K562 (cell line): ENCODE measurements around the gene TSKS. TPM values are rescaled to one million over a fixed set of nuclear protein-coding genes. Genes with fewer than 3 reads are reported as not detected.

ENCODE experiments used
- ATAC-seq: fragments of 200-7000 bp; cut with Tn5 transposase; 3 replicates; pipeline ENCODE4 v1.9.1; 2020; ENCODE audit warnings: moderate library complexity
- BruUV-seq: library from RNA; stranded (reverse); fragments of 400-500 nt; replicated peaks from 2 replicates; lab custom pipeline; 2021; lab: Mats Ljungman, UMichigan
- CTCF ChIA-PET: fragments of 300-600 bp; formaldehyde crosslinking; extraction: SDS; loops from one replicate; lab custom pipeline; 2021; ENCODE audit warnings: low intra/inter-chr PET ratio; lab: Yijun Ruan, JAX
- POLR2A ChIA-PET: fragments of 300-600, 350-650 bp; sonication (Branson Sonifier 250); formaldehyde crosslinking; extraction: SDS; loops from one replicate; lab custom pipeline; 2021; ENCODE audit warnings: antibody characterized with exemption, inconsistent platforms; lab: Yijun Ruan, JAX
- DNase-seq, 4 experiments: peaks; one replicate each; pipeline versions ENCODE4 v3.0.0 to v3.0.0-alpha.2; 2011 to 2018; ENCODE audit warnings: low spot score in 3 of 4, mixed read lengths in 3 of 4; ENCODE audit errors: extremely low read depth in 1 of 4
- FAIRE-seq: peaks from 2 replicates; lab custom pipeline; 2011; peaks lifted over from hg19 to GRCh38; lab: Jason Lieb, UNC
- H2AFZ ChIP-seq: 2 replicates; pipeline ENCODE4 v1.6.0; 2011; ENCODE audit warnings: low read depth, low read length, control low read depth, inconsistent platforms
- H3K27ac ChIP-seq: fragments of 200-600 bp; 3 replicates; pipeline ENCODE4 v1.8.0; 2011; ENCODE audit warnings: low read depth, mild to moderate bottlenecking, control low read depth, inconsistent platforms, low read length, moderate library complexity, mixed read lengths; ENCODE audit errors: extremely low read depth
- H3K27me3 ChIP-seq, 2 experiments: fragments of 300-600 bp in 1 of 2; 2 replicates in 1 of 2; 3 replicates in 1 of 2; pipeline versions ENCODE4 v1.6.0 to v1.8.0; 2011; ENCODE audit warnings: inconsistent platforms in 2 of 2, low read length in 2 of 2, mild to moderate bottlenecking in 1 of 2, mixed read lengths in 1 of 2, moderate library complexity in 1 of 2; ENCODE audit not compliant: control insufficient read depth in 2 of 2, insufficient read depth in 2 of 2
- H3K36me3 ChIP-seq: fragments of 300-600 bp; 3 replicates; pipeline ENCODE4 v1.8.0; 2011; ENCODE audit warnings: mild to moderate bottlenecking, low read length, inconsistent platforms; ENCODE audit not compliant: control insufficient read depth, insufficient read depth
- H3K4me1 ChIP-seq, 2 experiments: fragments of 200-600 bp in 1 of 2; replicated peaks in 1 of 2; 2 replicates in 1 of 2; 3 replicates in 1 of 2; pipeline versions ENCODE4 v1.5.1 to v1.8.0; 2011; ENCODE audit warnings: inconsistent platforms in 2 of 2, low read length in 2 of 2, mild to moderate bottlenecking in 1 of 2, mixed read lengths in 1 of 2, moderate library complexity in 1 of 2; ENCODE audit not compliant: control insufficient read depth in 2 of 2, insufficient read depth in 2 of 2
- H3K4me2 ChIP-seq: 2 replicates; pipeline ENCODE4 v1.6.1; 2011; ENCODE audit warnings: low read length, control low read depth, inconsistent platforms, mixed read lengths; ENCODE audit not compliant: insufficient read depth
- H3K4me3 ChIP-seq: fragments of 200-600 bp; sonication (generic), shearing (Covaris generic); 2 replicates; pipeline ENCODE4 v1.5.1; 2016; ENCODE audit warnings: control low read depth, inconsistent platforms
- H3K79me2 ChIP-seq: fragments of 200-600 bp; 3 replicates; pipeline ENCODE4 v1.8.0; 2011; ENCODE audit warnings: low read length, inconsistent platforms; ENCODE audit not compliant: control insufficient read depth, insufficient read depth
- H3K9ac ChIP-seq, 2 experiments: 2 replicates each; pipeline versions ENCODE4 v1.6.0 to v1.6.1; 2011; ENCODE audit warnings: low read depth in 2 of 2, low read length in 2 of 2, control low read depth in 1 of 2, inconsistent platforms in 1 of 2, mild to moderate bottlenecking in 1 of 2, mixed read lengths in 1 of 2; ENCODE audit not compliant: insufficient read depth in 1 of 2
- H3K9me1 ChIP-seq: one replicate; pipeline ENCODE4 v1.6.0; 2011; ENCODE audit warnings: inconsistent platforms, mild to moderate bottlenecking, low read length, moderate library complexity; ENCODE audit not compliant: control insufficient read depth, insufficient read depth
- H3K9me3 ChIP-seq: replicated peaks from 2 replicates; pipeline ENCODE4 v1.5.1; 2011; ENCODE audit warnings: low read depth, low read length, inconsistent platforms; ENCODE audit not compliant: control insufficient read depth, insufficient read depth
- H4K20me1 ChIP-seq: replicated peaks from 2 replicates; pipeline ENCODE4 v1.6.1; 2011; ENCODE audit warnings: low read length, inconsistent platforms, mixed read lengths; ENCODE audit not compliant: control insufficient read depth, insufficient read depth
- ARNT ChIP-seq, 2 experiments: fragments of 450-650 bp; IDR thresholded peaks; 2 replicates each; pipeline ENCODE4 v1.6.1; 2016; ENCODE audit warnings: mild to moderate bottlenecking in 1 of 2
- KDM2B ChIP-seq: fragments of 250-450 bp; sonication (Bioruptor Pico); IDR thresholded peaks from 2 replicates; pipeline ENCODE4 v1.8.0; 2021; ENCODE audit warnings: mild to moderate bottlenecking, moderate library complexity
- SOX6 ChIP-seq: fragments of 450-650 bp; IDR thresholded peaks from 2 replicates; pipeline ENCODE4 v1.6.1; 2014; ENCODE audit warnings: mild to moderate bottlenecking
- WGBS: fragments of 100-300 bp; shearing (Covaris generic); methylation state at CpG from one replicate; pipeline ENCODE4 v1.1.6; 2016; ENCODE audit warnings: low coverage, mixed read lengths; ENCODE audit not compliant: insufficient coverage; ENCODE audit errors: missing lambda C conversion rate; 5-methylcytosine and 5-hydroxymethylcytosine counted together
- in situ Hi-C: fragments of 300-500 bp; cut with MboI; formaldehyde crosslinking; loops from 4 replicates; pipeline ENCODE4 v1.15.0; 2018; ENCODE audit warnings: inconsistent platforms, mixed read lengths
- intact Hi-C: fragments of 100-400 bp; cut with micrococcal nuclease; formaldehyde crosslinking; loops from 2 replicates; pipeline ENCODE4 v1.14.2; 2022
- polyA plus RNA-seq, 8 experiments: library from polyadenylated mRNA; depleted of rRNA in 4 of 8; stranded (reverse) in 5 of 8; unstranded in 3 of 8; fragments of >200 nt; fragmentation: Nextera tagmentation in 2 of 8; fragmentation: Illumina TruSeq in 1 of 8; extraction: Ambion mirVana in 2 of 8; extraction: Trizol in 1 of 8; gene quantifications; 2 replicates each; pipeline versions ENCODE4 v1.2.1 to v1.2.3, GENCODE V29; 2011 to 2014; ENCODE audit warnings: inconsistent platforms in 1 of 8, missing spikeins in 1 of 8
- total RNA-seq, 7 experiments: library from RNA; depleted of rRNA in 6 of 7; stranded (reverse); fragments of >200 nt in 6 of 7; fragmentation: Illumina TruSeq in 2 of 7; extraction: Trizol in 2 of 7; gene quantifications; 2 replicates each; pipeline versions ENCODE4 v1.2.1 to v1.2.3, GENCODE V29; 2011 to 2021; ENCODE audit warnings: low replicate concordance in 1 of 7
- TF ChIP-seq, protein P1 (sequence below), 2 experiments: fragments of 150-350 bp in 1 of 2; IDR thresholded peaks; 2 replicates each; pipeline ENCODE4 v1.6.1; 2012 to 2016; ENCODE audit warnings: low read depth in 2 of 2, low read length in 2 of 2, mild to moderate bottlenecking in 1 of 2, moderate library complexity in 1 of 2
- TF ChIP-seq, protein P2 (sequence below): fragments of 450-650 bp; conservative IDR thresholded peaks from 2 replicates; pipeline ENCODE4 v1.6.1; 2016; ENCODE audit warnings: missing genetic modification characterization, low read depth, mild to moderate bottlenecking, missing compliant biosample characterization, moderate library complexity
- TF ChIP-seq, protein P3 (sequence below): fragments of 450-650 bp; IDR thresholded peaks from 2 replicates; pipeline ENCODE4 v1.6.1; 2018; ENCODE audit not compliant: partially characterized antibody

TSKS gene
- total and polyA plus RNA-seq, 9 of the 15 experiments (the other 6 are each of a cell fraction or from before 2014, with no cell fraction given): 0.14 to 4.5 (median 0.80) TPM

DNA sequence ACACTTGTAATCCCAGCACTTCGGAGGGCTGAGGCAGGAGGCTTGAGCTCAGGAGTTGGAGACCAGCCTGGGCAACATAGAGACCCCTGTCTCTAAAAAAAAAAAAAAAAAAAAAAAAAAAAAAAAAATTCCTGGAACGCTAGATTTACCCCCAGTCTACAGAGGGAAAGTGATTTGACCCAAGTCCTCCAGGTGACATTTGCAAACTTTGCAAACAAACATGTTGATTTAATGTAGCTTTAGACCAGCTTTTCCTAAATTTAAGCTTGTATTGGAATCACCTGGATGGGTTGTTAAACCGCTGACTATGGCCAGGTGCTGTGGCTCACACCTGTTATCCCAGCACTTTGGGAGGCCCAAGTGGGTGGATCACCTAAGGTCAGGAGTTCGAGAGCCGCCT, 63.7 kb downstream of the TSKS start:
- in situ Hi-C loops: no loop called here
- no peak for FAIRE-seq
- Histone ChIP-seq H3K79me2 (no peaks in the 10 kb centered on the region), H3K4me3 (no peak overlapping the region), H3K4me1 (peaks cover 10 to 13% of the 10 kb centered on the region in 2 experiments; a peak in 4 of 5 replicates), H4K20me1 (no peaks in the 10 kb centered on the region), H3K36me3 (no peaks in the 10 kb centered on the region), H2AFZ (no peak overlapping the region), H3K4me2 (no peak overlapping the region), H3K9me1 (no peaks in the 10 kb centered on the region), H3K9me3 (no peaks in the 10 kb centered on the region), H3K27me3 (no peaks in the 10 kb centered on the region), H3K27ac (no peak overlapping the region), H3K9ac (no peak overlapping the region)
- TF ChIP-seq, protein P1, sequence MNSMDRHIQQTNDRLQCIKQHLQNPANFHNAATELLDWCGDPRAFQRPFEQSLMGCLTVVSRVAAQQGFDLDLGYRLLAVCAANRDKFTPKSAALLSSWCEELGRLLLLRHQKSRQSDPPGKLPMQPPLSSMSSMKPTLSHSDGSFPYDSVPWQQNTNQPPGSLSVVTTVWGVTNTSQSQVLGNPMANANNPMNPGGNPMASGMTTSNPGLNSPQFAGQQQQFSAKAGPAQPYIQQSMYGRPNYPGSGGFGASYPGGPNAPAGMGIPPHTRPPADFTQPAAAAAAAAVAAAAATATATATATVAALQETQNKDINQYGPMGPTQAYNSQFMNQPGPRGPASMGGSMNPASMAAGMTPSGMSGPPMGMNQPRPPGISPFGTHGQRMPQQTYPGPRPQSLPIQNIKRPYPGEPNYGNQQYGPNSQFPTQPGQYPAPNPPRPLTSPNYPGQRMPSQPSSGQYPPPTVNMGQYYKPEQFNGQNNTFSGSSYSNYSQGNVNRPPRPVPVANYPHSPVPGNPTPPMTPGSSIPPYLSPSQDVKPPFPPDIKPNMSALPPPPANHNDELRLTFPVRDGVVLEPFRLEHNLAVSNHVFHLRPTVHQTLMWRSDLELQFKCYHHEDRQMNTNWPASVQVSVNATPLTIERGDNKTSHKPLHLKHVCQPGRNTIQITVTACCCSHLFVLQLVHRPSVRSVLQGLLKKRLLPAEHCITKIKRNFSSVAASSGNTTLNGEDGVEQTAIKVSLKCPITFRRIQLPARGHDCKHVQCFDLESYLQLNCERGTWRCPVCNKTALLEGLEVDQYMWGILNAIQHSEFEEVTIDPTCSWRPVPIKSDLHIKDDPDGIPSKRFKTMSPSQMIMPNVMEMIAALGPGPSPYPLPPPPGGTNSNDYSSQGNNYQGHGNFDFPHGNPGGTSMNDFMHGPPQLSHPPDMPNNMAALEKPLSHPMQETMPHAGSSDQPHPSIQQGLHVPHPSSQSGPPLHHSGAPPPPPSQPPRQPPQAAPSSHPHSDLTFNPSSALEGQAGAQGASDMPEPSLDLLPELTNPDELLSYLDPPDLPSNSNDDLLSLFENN (IDR thresholded peaks at IDR 0.05; ENCODE audit: low read depth in 2 of 2, low read length in 2 of 2): no peak
- TF ChIP-seq, protein P2, sequence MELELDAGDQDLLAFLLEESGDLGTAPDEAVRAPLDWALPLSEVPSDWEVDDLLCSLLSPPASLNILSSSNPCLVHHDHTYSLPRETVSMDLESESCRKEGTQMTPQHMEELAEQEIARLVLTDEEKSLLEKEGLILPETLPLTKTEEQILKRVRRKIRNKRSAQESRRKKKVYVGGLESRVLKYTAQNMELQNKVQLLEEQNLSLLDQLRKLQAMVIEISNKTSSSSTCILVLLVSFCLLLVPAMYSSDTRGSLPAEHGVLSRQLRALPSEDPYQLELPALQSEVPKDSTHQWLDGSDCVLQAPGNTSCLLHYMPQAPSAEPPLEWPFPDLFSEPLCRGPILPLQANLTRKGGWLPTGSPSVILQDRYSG (tag): no peak
- TF ChIP-seq ARNT (IDR thresholded peaks at IDR 0.05) (no peak), SOX6 (no peak), KDM2B (CRISPR knock-in tag) (no peak)
- TF ChIP-seq, protein P3, sequence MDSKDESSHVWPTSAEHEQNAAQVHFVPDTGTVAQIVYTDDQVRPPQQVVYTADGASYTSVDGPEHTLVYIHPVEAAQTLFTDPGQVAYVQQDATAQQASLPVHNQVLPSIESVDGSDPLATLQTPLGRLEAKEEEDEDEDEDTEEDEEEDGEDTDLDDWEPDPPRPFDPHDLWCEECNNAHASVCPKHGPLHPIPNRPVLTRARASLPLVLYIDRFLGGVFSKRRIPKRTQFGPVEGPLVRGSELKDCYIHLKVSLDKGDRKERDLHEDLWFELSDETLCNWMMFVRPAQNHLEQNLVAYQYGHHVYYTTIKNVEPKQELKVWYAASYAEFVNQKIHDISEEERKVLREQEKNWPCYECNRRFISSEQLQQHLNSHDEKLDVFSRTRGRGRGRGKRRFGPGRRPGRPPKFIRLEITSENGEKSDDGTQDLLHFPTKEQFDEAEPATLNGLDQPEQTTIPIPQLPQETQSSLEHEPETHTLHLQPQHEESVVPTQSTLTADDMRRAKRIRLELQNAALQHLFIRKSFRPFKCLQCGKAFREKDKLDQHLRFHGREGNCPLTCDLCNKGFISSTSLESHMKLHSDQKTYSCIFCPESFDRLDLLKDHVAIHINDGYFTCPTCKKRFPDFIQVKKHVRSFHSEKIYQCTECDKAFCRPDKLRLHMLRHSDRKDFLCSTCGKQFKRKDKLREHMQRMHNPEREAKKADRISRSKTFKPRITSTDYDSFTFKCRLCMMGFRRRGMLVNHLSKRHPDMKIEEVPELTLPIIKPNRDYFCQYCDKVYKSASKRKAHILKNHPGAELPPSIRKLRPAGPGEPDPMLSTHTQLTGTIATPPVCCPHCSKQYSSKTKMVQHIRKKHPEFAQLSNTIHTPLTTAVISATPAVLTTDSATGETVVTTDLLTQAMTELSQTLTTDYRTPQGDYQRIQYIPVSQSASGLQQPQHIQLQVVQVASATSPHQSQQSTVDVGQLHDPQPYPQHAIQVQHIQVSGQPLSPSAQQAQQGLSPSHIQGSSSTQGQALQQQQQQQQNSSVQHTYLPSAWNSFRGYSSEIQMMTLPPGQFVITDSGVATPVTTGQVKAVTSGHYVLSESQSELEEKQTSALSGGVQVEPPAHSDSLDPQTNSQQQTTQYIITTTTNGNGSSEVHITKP: peak; percentile 73
- intact Hi-C loops: no loop called here
- no peak for DNase-seq
- WGBS: 69% methylated on average over 4 of the region's 5 CpGs
- ChIA-PET POLR2A (interaction anchor here (0.6 to 0.7 kb wide), 3 partner anchors 14 to 62 kb away, joined by 3 read pairs; no protein-coding TSS in a partner anchor), CTCF (no interaction called here)
- ATAC-seq: no peak
- no TSS peak for BruUV-seq
